B cell (primary cell): Measurements from ENCODE around the gene PKP2. TPM values are rescaled to one million over a fixed set of nuclear protein-coding genes. Genes with fewer than 3 reads are reported as not detected.

Source experiments
- ATAC-seq: fragments of 200-7000 bp; cut with Tn5 transposase; one replicate; pipeline ENCODE4 v1.10.0; 2021; ENCODE audit warnings: low read depth, mild to moderate bottlenecking, moderate number of reproducible peaks, moderate library complexity
- CTCF ChIA-PET: fragments of 350-600 bp; sonication (Branson Sonifier 250); formaldehyde crosslinking; loops from one replicate; lab custom pipeline; 2021; ENCODE audit warnings: antibody characterized with exemption, inconsistent platforms; lab: Charles Lee
- POLR2A ChIA-PET: fragments of 350-600 bp; sonication (Branson Sonifier 250); formaldehyde crosslinking; loops from one replicate; lab custom pipeline; 2021; ENCODE audit warnings: antibody characterized with exemption; lab: Charles Lee
- DNase-seq: peaks from one replicate; pipeline ENCODE4 v3.0.0; 2013
- H2AFZ ChIP-seq: 2 replicates; pipeline ENCODE4 v1.6.1; 2012; ENCODE audit warnings: mild to moderate bottlenecking, low read depth, low read length; ENCODE audit not compliant: insufficient read depth, poor library complexity, severe bottlenecking
- H3K27ac ChIP-seq, 2 donors: 1 replicate in 1 of 2; 2 replicates in 1 of 2; pipeline ENCODE4 v1.5.1; 2012 to 2013; ENCODE audit warnings: low read length in 2 of 2, mild to moderate bottlenecking in 2 of 2, moderate library complexity in 1 of 2
- H3K27me3 ChIP-seq, 4 experiments: fragments of 200-600 bp in 1 of 4; sonication (generic) in 1 of 4; replicated peaks in 1 of 4; 1 replicate in 2 of 4; 2 replicates in 2 of 4; pipeline versions ENCODE4 v1.6.1 to v1.7.0; 2013 to 2016; ENCODE audit warnings: low read length in 3 of 4, mild to moderate bottlenecking in 2 of 4, mixed read lengths in 1 of 4, moderate library complexity in 1 of 4; ENCODE audit not compliant: insufficient read depth in 4 of 4, control insufficient read depth in 3 of 4; ENCODE audit errors: control extremely low read depth in 1 of 4
- H3K36me3 ChIP-seq, 2 experiments: replicated peaks in 1 of 2; 1 replicate in 1 of 2; 2 replicates in 1 of 2; pipeline versions ENCODE4 v1.6.1 to v1.7.1; 2013; ENCODE audit warnings: low read length in 1 of 2; ENCODE audit not compliant: insufficient read depth in 2 of 2, control insufficient read depth in 1 of 2; ENCODE audit errors: control extremely low read depth in 1 of 2, extremely low read depth in 1 of 2
- H3K4me1 ChIP-seq, 2 donors: fragments of 200-600 bp in 1 of 2; sonication (generic) in 1 of 2; 1 replicate in 1 of 2; 2 replicates in 1 of 2; pipeline versions ENCODE4 v1.5.1 to v1.6.1; 2013 to 2017; ENCODE audit warnings: low read length in 2 of 2; ENCODE audit not compliant: control insufficient read depth in 2 of 2, insufficient read depth in 2 of 2
- H3K4me2 ChIP-seq: replicated peaks from 2 replicates; pipeline ENCODE3; 2012; ENCODE audit warnings: mild to moderate bottlenecking, low read depth, low read length; ENCODE audit not compliant: poor library complexity, severe bottlenecking
- H3K4me3 ChIP-seq, 5 experiments: fragments of 200-600 bp in 1 of 5; sonication (generic) in 1 of 5; 1 replicate in 3 of 5; 2 replicates in 2 of 5; pipeline versions ENCODE4 v1.5.1 to v1.7.0; 2011 to 2016; ENCODE audit warnings: low read length in 4 of 5, mild to moderate bottlenecking in 4 of 5, low read depth in 2 of 5, control low read depth in 1 of 5, moderate library complexity in 1 of 5; ENCODE audit not compliant: insufficient read depth in 1 of 5; ENCODE audit errors: control extremely low read depth in 1 of 5, extremely low read depth in 1 of 5
- H3K79me2 ChIP-seq: fragments of 200-600 bp; sonication (generic); one replicate; pipeline ENCODE4 v1.6.0; 2016; ENCODE audit warnings: low read length; ENCODE audit not compliant: control insufficient read depth, insufficient read depth
- H3K9ac ChIP-seq: fragments of 200-600 bp; sonication (generic); 2 replicates; pipeline ENCODE4 v1.6.1; 2017; ENCODE audit warnings: mild to moderate bottlenecking, low read length, moderate library complexity
- H3K9me3 ChIP-seq, 3 donors: one replicate each; pipeline versions ENCODE4 v1.6.1 to v1.7.1; 2013; ENCODE audit warnings: low read length in 2 of 3; ENCODE audit not compliant: control insufficient read depth in 2 of 3, insufficient read depth in 1 of 3; ENCODE audit errors: control extremely low read depth in 1 of 3
- H4K20me1 ChIP-seq: 2 replicates; pipeline ENCODE4 v1.6.0; 2012; ENCODE audit warnings: mild to moderate bottlenecking, low read length; ENCODE audit not compliant: insufficient read depth, control insufficient read depth, poor library complexity, severe bottlenecking
- H3K27ac Mint-ChIP-seq: one replicate; pipeline ENCODE4 v1.8.0; 2021; ENCODE audit warnings: mixed read lengths
- H3K27me3 Mint-ChIP-seq: one replicate; pipeline ENCODE4 v1.8.0; 2021; ENCODE audit warnings: mixed read lengths
- H3K4me1 Mint-ChIP-seq: one replicate; pipeline ENCODE4 v1.8.0; 2021; ENCODE audit warnings: mixed read lengths
- H3K4me3 Mint-ChIP-seq: one replicate; pipeline ENCODE4 v1.8.0; 2021; ENCODE audit warnings: mixed read lengths
- H3K9me3 Mint-ChIP-seq: one replicate; pipeline ENCODE4 v1.8.0; 2022; ENCODE audit warnings: mixed read lengths; ENCODE audit not compliant: insufficient read depth
- CTCF ChIP-seq: fragments of 200-600 bp; IDR thresholded peaks from one replicate; pipeline ENCODE4 v1.8.0; 2022; ENCODE audit warnings: antibody characterized with exemption, mild to moderate bottlenecking
- EZH2 ChIP-seq: IDR thresholded peaks from 2 replicates; pipeline ENCODE4 v1.6.1; 2012; ENCODE audit warnings: borderline replicate concordance, low read depth, mild to moderate bottlenecking, moderate library complexity, low read length; ENCODE audit not compliant: insufficient read depth, poor library complexity, severe bottlenecking
- WGBS: methylation state at CpG from one replicate; pipeline ENCODE4 v1.1.5; 2013; ENCODE audit warnings: missing lambda C conversion rate; ENCODE audit not compliant: insufficient coverage; 5-methylcytosine and 5-hydroxymethylcytosine counted together
- intact Hi-C: fragments of 100-400 bp; cut with micrococcal nuclease; formaldehyde crosslinking; loops from one replicate; pipeline ENCODE4 v1.10.0; 2022
- polyA plus RNA-seq: library from polyadenylated mRNA; depleted of rRNA; stranded (reverse); fragments of >200 nt; gene quantifications from 2 replicates; pipeline ENCODE4 v1.2.3, GENCODE V29; 2012
- total RNA-seq, 2 donors: library from RNA; stranded (reverse); fragments of 120-200 nt in 1 of 2; gene quantifications; 1 replicate in 1 of 2; 2 replicates in 1 of 2; pipeline versions ENCODE4 v1.2.3 to v1.2.4, GENCODE V29; 2013 to 2022

The PKP2 gene
- total and polyA plus RNA-seq, 2 donors (not counting 1 experiment from before 2014, with no cell fraction given) = not detected

DNA sequence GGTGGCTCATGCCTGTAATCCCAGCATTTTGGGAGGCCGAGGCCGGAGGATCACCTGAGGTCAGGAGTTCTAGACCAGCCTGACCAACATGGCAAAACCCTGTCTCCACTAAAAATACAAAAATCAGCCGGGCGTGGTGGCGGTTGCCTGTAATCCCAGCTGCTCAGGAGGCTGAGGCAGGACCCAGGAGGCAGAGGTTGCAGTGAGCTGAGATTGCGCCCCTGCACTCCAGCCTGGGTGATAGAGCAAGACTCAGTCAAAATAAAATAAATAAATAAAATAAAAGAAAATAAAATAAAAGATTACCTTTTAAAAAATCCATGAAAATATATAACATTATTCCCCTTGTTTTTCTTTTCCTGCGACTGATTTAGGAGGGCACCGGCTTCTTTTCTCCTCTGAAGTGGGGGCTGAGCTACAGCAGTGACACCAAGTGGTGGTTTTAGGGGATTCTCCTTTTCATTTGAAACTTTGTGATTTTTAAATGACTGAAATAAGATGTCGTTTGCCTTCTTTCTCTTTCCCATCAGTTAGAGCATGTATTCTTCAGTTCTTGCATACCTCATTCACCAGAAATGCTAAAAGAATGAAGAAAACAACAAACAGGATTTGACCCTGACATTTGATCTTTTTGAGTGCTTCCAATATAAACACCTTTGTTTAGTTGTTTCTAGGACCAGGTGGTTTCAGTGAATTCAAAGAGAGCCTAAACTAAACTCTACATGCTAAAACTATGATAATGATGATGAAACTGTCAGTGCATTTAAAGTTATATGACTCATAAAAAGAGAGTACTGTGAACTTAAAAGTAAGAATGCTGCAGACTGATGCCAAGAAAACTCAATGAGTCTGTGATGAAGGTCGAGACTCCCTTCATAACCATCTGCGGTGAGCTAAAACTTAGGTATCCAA is 22.6 kb upstream of the PKP2 start:
- Histone ChIP-seq H4K20me1 (no peaks in the 10 kb centered on the region), H3K4me2 (no peak overlapping the region), H3K4me3 (no peak overlapping the region), H3K36me3 (no peaks in the 10 kb centered on the region), H3K4me1 (no peaks in the 10 kb centered on the region), H3K9me3 (no peaks in the 10 kb centered on the region), H3K27me3 (no peaks in the 10 kb centered on the region), H2AFZ (no peak overlapping the region), H3K27ac (no peak overlapping the region), H3K9ac (no peak overlapping the region), H3K79me2 (no peaks in the 10 kb centered on the region)
- POLR2A ChIA-PET = no interaction called here
- WGBS = 76% methylated on average over 4 of the region's 11 CpGs
- intact Hi-C loops = no loop called here
- CTCF ChIA-PET = interaction anchor here (2.6 kb wide), 1 partner anchor 163 kb away, joined by 24 read pairs; the partner anchor contains the start of gene YARS2
- H3K4me1 Mint-ChIP-seq = no peaks in the 10 kb centered on the region
- DNase-seq = no peak
- H3K27ac Mint-ChIP-seq = no peak overlapping the region
- H3K27me3 Mint-ChIP-seq = peaks cover 17% of the 10 kb centered on the region
- no peaks in the 10 kb centered on the region for H3K9me3 Mint-ChIP-seq
- no peak for ATAC-seq
- no peak for TF ChIP-seq EZH2
- TF ChIP-seq CTCF = no peak
- H3K4me3 Mint-ChIP-seq = no peak overlapping the region

- H3K4me1 Mint-ChIP-seq = no peaks in the 10 kb centered on the region
- H4K20me1 ChIP-seq = no peaks in the 10 kb centered on the region
- H2AFZ ChIP-seq = no peak overlapping the region
- no peak overlapping the region for H3K9ac ChIP-seq
- H3K79me2 ChIP-seq = no peaks in the 10 kb centered on the region
- H3K4me1 ChIP-seq = no peaks in the 10 kb centered on the region
- no peak overlapping the region for H3K27ac Mint-ChIP-seq
- intact Hi-C loops = no loop called here
- ATAC-seq (no peak), DNase-seq (no peak)
- no peak overlapping the region for H3K4me2 ChIP-seq
- peaks cover 14% of the 10 kb centered on the region for H3K27me3 Mint-ChIP-seq
- ChIA-PET POLR2A (interaction anchor here (0.7 kb wide), 1 partner anchor 11 kb away, joined by 8 read pairs; no protein-coding TSS in a partner anchor), CTCF (interaction anchor here (1.2 kb wide), 1 partner anchor 461 kb away, joined by 5 read pairs; no protein-coding TSS in a partner anchor)
- no peaks in the 10 kb centered on the region for H3K27me3 ChIP-seq
- no peak overlapping the region for H3K27ac ChIP-seq
- no peak overlapping the region for H3K4me3 Mint-ChIP-seq
- H3K9me3 ChIP-seq = no peaks in the 10 kb centered on the region
- TF ChIP-seq EZH2 = no peak
- H3K36me3 ChIP-seq = no peaks in the 10 kb centered on the region
- H3K9me3 Mint-ChIP-seq = no peaks in the 10 kb centered on the region
- no peak overlapping the region for H3K4me3 ChIP-seq
Observed at GRCh38 chr12:32917094-32917611, 20.6 kb upstream of the PKP2 start.
